Fibroblast of lung (primary cell): Measurements from ENCODE around the gene EN2. TPM values are rescaled to one million over a fixed set of nuclear protein-coding genes. Genes with fewer than 3 reads are reported as not detected.

ENCODE experiments used
- DNase-seq, 2 donors: peaks; one replicate each; pipeline versions ENCODE4 v3.0.0 to v3.0.0-alpha.2; 2010; ENCODE audit warnings: low read depth in 2 of 2
- H2AFZ ChIP-seq: 2 replicates; pipeline ENCODE4 v1.5.1; 2012; ENCODE audit warnings: low read length, control low read depth, inconsistent platforms
- H3K27ac ChIP-seq: 2 replicates; pipeline ENCODE4 v1.5.1; 2011; ENCODE audit warnings: low read length, control low read depth; ENCODE audit not compliant: insufficient read depth
- H3K27me3 ChIP-seq: 2 replicates; pipeline ENCODE4 v1.5.1; 2011; ENCODE audit warnings: mild to moderate bottlenecking, low read length; ENCODE audit not compliant: control insufficient read depth, insufficient read depth
- H3K36me3 ChIP-seq: 2 replicates; pipeline ENCODE4 v1.5.1; 2011; ENCODE audit warnings: low read length; ENCODE audit not compliant: control insufficient read depth, insufficient read depth
- H3K4me1 ChIP-seq: 2 replicates; pipeline ENCODE4 v1.5.1; 2011; ENCODE audit warnings: low read length; ENCODE audit not compliant: control insufficient read depth, insufficient read depth; ENCODE audit errors: extremely low read depth
- H3K4me2 ChIP-seq: 2 replicates; pipeline ENCODE4 v1.5.1; 2011; ENCODE audit warnings: low read length, control low read depth; ENCODE audit not compliant: insufficient read depth; ENCODE audit errors: extremely low read depth
- H3K4me3 ChIP-seq, 4 experiments: fragments of 200-600 bp in 1 of 4; sonication (generic) in 1 of 4; replicated peaks in 1 of 4; 2 replicates each; pipeline ENCODE4 v1.5.1; 2011 to 2016; ENCODE audit warnings: low read length in 4 of 4, low read depth in 3 of 4, mild to moderate bottlenecking in 3 of 4, control low read depth in 2 of 4, inconsistent platforms in 1 of 4, mixed read lengths in 1 of 4; ENCODE audit not compliant: insufficient read depth in 1 of 4; ENCODE audit errors: control extremely low read depth in 1 of 4
- H3K79me2 ChIP-seq: 2 replicates; pipeline ENCODE4 v1.5.1; 2012; ENCODE audit warnings: mild to moderate bottlenecking, low read length, inconsistent platforms; ENCODE audit not compliant: control insufficient read depth, insufficient read depth
- H3K9ac ChIP-seq: 2 replicates; pipeline ENCODE4 v1.5.1; 2011; ENCODE audit warnings: mild to moderate bottlenecking, low read length, control low read depth; ENCODE audit not compliant: insufficient read depth
- H3K9me3 ChIP-seq: 2 replicates; pipeline ENCODE4 v1.5.1; 2012; ENCODE audit warnings: low read depth, low read length; ENCODE audit not compliant: control insufficient read depth, insufficient read depth
- H4K20me1 ChIP-seq: 2 replicates; pipeline ENCODE4 v1.5.1; 2011; ENCODE audit warnings: low read length; ENCODE audit not compliant: control insufficient read depth, insufficient read depth; ENCODE audit errors: extremely low read depth
- CTCF ChIP-seq, 2 donors: IDR thresholded peaks in 1 of 2; conservative IDR thresholded peaks in 1 of 2; 1 replicate in 1 of 2; 2 replicates in 1 of 2; pipeline ENCODE4 v1.5.1; 2011 to 2012; ENCODE audit warnings: low read length in 2 of 2, control low read depth in 1 of 2, inconsistent platforms in 1 of 2, low read depth in 1 of 2, mild to moderate bottlenecking in 1 of 2
- EZH2 ChIP-seq: IDR thresholded peaks from 2 replicates; pipeline ENCODE4 v1.5.1; 2012; ENCODE audit warnings: low read length, control low read depth, mild to moderate bottlenecking; ENCODE audit errors: missing control alignments
- polyA plus RNA-seq, 2 donors: library from polyadenylated mRNA; depleted of rRNA in 1 of 2; stranded (reverse) in 1 of 2; unstranded in 1 of 2; fragments of >200 nt; gene quantifications; 2 replicates each; pipeline ENCODE4 v1.2.1, GENCODE V29; 2011 to 2012; ENCODE audit warnings: missing spikeins in 1 of 2
- total RNA-seq: library from RNA; depleted of rRNA; stranded (reverse); fragments of >200 nt; gene quantifications from 2 replicates; pipeline ENCODE4 v1.2.1, GENCODE V29; 2014

Gene EN2
- total and polyA plus RNA-seq, 2 donors (not counting 1 experiment from before 2014, with no cell fraction given) = not detected

GRCh38 chr7:155461631-155462030 lies 3.7 kb downstream of the EN2 start:
- H3K9me3 ChIP-seq = no peaks in the 10 kb centered on the region
- DNase-seq = no peak
- H3K9ac ChIP-seq = no peak overlapping the region
- no peaks in the 10 kb centered on the region for H4K20me1 ChIP-seq
- H3K27me3 ChIP-seq = peaks cover 82% of the 10 kb centered on the region
- H2AFZ ChIP-seq = no peak overlapping the region
- H3K27ac ChIP-seq = no peak overlapping the region
- H3K36me3 ChIP-seq = no peaks in the 10 kb centered on the region
- no peak overlapping the region for H3K4me3 ChIP-seq
- H3K4me1 ChIP-seq = no peaks in the 10 kb centered on the region
- no peaks in the 10 kb centered on the region for H3K79me2 ChIP-seq
- TF ChIP-seq EZH2 (no peak), CTCF (conservative IDR thresholded peaks at IDR 0.05 in 1 of 2, IDR thresholded peaks at IDR 0.05 in 1 of 2; ENCODE audit: low read depth in 1 of 2, low read length in 2 of 2) (no peak)
- H3K4me2 ChIP-seq = no peak overlapping the region

DNA sequence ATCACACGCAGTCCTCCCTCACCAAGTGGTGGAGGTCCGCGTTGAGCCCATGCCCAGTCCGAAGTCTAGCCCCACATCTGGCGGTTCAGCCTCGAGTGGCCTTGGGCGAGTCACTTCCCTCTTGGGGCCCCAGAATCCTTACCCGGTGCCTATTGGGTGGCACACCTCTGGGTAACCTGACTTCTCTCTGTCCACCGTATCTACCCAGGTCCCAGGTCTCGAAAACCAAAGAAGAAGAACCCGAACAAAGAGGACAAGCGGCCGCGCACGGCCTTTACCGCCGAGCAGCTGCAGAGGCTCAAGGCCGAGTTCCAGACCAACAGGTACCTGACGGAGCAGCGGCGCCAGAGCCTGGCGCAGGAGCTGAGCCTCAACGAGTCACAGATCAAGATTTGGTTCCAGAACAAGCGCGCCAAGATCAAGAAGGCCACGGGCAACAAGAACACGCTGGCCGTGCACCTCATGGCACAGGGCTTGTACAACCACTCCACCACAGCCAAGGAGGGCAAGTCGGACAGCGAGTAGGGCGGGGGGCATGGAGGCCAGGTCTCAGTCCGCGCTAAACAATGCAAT lies 4.3 kb downstream of the EN2 start:
- no peaks in the 10 kb centered on the region for H4K20me1 ChIP-seq
- H2AFZ ChIP-seq = no peak overlapping the region
- DNase-seq = no peak
- no peak overlapping the region for H3K9ac ChIP-seq
- no peaks in the 10 kb centered on the region for H3K36me3 ChIP-seq
- no peaks in the 10 kb centered on the region for H3K4me1 ChIP-seq
- H3K27me3 ChIP-seq = peaks cover 82% of the 10 kb centered on the region
- no peaks in the 10 kb centered on the region for H3K79me2 ChIP-seq
- TF ChIP-seq EZH2 (peak; percentile 39), CTCF (conservative IDR thresholded peaks at IDR 0.05 in 1 of 2, IDR thresholded peaks at IDR 0.05 in 1 of 2; ENCODE audit: low read depth in 1 of 2, low read length in 2 of 2) (no peak)
- no peak overlapping the region for H3K27ac ChIP-seq
- no peak overlapping the region for H3K4me3 ChIP-seq
- H3K4me2 ChIP-seq = no peak overlapping the region
- H3K9me3 ChIP-seq = no peaks in the 10 kb centered on the region

GRCh38 chr7:155463114-155463811 lies 5.3 kb downstream of the EN2 start:
- Histone ChIP-seq H3K36me3 (no peaks in the 10 kb centered on the region), H3K4me3 (no peak overlapping the region), H3K9me3 (no peaks in the 10 kb centered on the region), H3K4me1 (no peaks in the 10 kb centered on the region), H3K4me2 (no peak overlapping the region), H4K20me1 (no peaks in the 10 kb centered on the region), H3K27me3 (peaks cover 84% of the 10 kb centered on the region), H2AFZ (no peak overlapping the region), H3K79me2 (no peaks in the 10 kb centered on the region), H3K27ac (no peak overlapping the region), H3K9ac (no peak overlapping the region)
- TF ChIP-seq CTCF (conservative IDR thresholded peaks at IDR 0.05 in 1 of 2, IDR thresholded peaks at IDR 0.05 in 1 of 2; ENCODE audit: low read depth in 1 of 2, low read length in 2 of 2) (no peak), EZH2 (peak; percentile 61)
- DNase-seq = no peak
